ENCODE data around the gene ZFP90.
A peak's percentile ranks its signal among the peaks of the same experiment; 100 is the strongest.
"Not testable (repeated sequence)": the region's sequence is repeated elsewhere in the genome, so short reads cannot be mapped to it uniquely, and the experiment has no call there.

Gene ZFP90

DNA sequence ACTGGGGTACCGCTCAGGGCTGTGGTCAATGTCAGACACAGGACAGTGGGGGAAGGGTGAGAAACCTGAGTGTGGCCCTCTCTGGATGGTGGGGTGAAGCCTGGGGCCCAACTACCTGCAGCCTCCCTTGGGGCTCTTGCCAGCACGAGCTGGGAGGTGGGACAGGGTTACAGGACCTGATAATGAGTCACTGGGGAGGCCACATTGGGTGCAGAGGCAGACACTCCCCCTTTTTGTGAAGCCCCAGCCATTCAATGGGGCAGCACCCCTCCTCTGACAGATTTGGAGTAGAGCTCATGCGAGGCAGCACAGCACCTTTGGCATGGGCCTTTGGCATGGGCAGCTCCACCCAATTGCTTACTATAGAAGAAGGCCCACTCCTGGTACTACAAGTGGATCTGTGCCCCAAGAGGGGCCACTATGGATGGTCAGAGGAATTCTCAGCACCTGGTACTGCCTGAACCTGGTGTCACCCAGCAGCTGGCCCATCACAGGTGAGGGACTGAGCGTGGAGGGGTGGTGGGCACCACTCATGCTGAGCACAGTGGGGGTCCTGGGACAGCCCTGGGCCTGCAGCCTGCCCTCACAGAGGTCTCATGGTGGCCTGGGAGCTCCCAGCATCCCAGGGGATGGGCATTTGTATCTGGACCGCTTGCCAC lies 45.5 kb upstream of the ZFP90 start:
- DNase-seq (ENCODE audit: low read depth in 2 of 2): no peak
- TF ChIP-seq, protein P1, sequence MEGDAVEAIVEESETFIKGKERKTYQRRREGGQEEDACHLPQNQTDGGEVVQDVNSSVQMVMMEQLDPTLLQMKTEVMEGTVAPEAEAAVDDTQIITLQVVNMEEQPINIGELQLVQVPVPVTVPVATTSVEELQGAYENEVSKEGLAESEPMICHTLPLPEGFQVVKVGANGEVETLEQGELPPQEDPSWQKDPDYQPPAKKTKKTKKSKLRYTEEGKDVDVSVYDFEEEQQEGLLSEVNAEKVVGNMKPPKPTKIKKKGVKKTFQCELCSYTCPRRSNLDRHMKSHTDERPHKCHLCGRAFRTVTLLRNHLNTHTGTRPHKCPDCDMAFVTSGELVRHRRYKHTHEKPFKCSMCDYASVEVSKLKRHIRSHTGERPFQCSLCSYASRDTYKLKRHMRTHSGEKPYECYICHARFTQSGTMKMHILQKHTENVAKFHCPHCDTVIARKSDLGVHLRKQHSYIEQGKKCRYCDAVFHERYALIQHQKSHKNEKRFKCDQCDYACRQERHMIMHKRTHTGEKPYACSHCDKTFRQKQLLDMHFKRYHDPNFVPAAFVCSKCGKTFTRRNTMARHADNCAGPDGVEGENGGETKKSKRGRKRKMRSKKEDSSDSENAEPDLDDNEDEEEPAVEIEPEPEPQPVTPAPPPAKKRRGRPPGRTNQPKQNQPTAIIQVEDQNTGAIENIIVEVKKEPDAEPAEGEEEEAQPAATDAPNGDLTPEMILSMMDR (IDR thresholded peaks at IDR 0.05; ENCODE audit: low read depth, low read length): no peak
- H3K4me3 ChIP-seq (replicated peaks in 1 of 2; ENCODE audit: low read depth in 2 of 2, low read length in 2 of 2): no peak overlapping the region

DNA sequence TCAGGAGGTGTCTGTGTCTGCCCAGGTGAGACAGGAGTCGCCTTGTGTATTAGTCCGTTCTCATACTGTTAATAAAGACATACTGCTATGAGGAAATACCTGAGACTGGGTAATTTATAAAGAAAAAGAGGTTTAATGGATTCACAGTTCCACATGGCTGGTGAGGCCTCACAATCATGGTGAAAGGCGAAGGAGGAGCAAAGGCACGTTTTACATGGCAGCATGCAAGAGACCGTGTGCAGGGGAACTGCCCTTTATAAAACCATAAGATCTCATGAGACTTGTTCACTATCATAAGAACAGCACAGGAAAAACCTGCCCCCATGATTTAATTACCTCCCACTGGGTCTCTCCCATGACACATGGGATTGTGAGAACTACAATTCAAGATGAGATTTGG lies 44.8 kb upstream of the ZFP90 start:
- DNase-seq (ENCODE audit: low read depth in 2 of 2); H3K4me3 ChIP-seq (replicated peaks in 1 of 2; ENCODE audit: low read depth in 2 of 2, low read length in 2 of 2): not testable (repeated sequence)

DNA sequence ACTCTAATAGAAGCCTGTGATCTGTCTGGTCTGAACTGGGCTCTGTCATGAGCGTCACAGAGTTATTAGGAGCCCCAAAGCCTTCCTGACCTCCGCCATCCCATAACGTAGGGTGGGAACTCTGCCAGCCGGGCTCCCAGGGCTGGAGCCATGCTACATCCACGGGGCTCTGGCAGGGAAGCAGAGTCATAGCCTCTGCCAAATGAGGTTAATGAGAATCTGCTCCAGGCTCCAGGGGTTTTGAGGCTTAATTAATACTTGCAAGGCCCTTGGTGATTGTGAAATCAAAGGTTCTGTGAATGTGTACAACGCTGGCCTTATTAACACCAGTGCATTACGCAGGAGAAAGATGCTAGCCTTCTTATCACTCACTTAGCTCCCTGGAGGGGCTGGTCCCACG lies 42.4 kb upstream of the ZFP90 start:
- H3K4me3 ChIP-seq (replicated peaks in 1 of 2; ENCODE audit: low read depth in 2 of 2, low read length in 2 of 2): no peak overlapping the region
- TF ChIP-seq, protein P1 (IDR thresholded peaks at IDR 0.05; ENCODE audit: low read depth, low read length): no peak
- DNase-seq (ENCODE audit: low read depth in 2 of 2): no peak

DNA sequence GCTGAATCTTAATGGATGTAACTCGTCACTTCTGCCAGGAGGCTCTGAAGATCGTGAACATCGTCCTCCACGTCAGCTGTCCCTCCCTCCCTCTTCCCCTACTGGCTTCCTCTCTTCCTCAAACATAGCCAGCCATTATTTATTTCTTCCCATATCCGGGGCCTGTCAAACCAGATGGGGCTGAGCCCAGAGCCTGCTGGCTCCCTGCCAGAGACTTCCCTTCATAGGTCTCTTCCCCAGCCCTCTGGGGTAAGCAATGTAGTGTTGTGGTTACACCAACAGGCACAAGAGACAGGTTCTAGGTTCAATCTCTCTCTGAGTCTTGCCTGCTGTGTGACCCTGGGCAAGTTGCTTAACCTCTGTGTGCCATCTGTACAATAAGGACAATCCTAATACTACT lies 40.1 kb upstream of the ZFP90 start:
- H3K4me3 ChIP-seq (replicated peaks in 1 of 2; ENCODE audit: low read depth in 2 of 2, low read length in 2 of 2): no peak overlapping the region
- TF ChIP-seq, protein P1 (IDR thresholded peaks at IDR 0.05; ENCODE audit: low read depth, low read length): no peak
- DNase-seq (ENCODE audit: low read depth in 2 of 2): peak in 1 of 2 donors; percentile 4

DNA sequence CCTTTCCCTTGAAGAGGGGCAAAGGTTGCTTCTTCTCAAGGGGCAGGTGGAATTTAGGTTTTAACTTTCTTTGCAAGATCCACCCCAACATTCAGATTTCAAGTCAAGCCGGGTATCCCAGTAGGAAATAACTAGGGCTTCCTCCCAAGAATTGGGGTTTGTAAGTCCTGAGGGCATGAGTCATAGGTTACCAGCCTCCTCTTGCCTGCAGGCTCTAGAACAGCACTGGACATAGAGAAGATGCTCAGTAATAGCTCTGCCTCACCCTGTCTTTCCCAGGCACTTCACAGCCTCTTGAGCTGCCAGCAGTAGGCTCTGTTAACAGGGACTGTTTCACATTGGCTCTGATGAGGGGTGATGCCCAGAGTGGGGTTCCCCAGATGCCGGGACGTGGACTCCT lies 35.8 kb upstream of the ZFP90 start:
- DNase-seq (ENCODE audit: low read depth in 2 of 2): peak in 1 of 2 donors; percentile 14
- no peak overlapping the region for H3K4me3 ChIP-seq (replicated peaks in 1 of 2; ENCODE audit: low read depth in 2 of 2, low read length in 2 of 2)
- TF ChIP-seq, protein P1 (IDR thresholded peaks at IDR 0.05; ENCODE audit: low read depth, low read length): no peak

DNA sequence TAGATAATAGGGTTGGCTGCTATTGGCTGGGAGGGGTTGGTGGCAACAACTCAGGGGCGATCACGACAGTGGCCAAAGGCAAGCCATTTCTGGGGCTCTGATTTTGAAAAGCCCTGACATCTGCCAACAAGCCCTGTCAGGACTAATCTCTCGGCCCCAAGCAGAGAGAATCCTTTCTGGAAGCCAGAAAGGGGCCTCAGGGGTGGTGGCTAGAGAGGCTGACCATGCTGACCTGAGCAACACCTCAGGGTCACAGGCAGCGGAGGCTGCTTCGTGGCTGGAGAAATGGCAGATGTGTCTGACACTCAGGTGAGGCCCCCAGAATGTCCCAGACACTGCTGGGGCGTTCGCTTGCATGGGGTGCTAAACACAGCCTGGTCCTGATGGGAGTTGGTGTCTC lies 35.0 kb upstream of the ZFP90 start:
- TF ChIP-seq, protein P1 (IDR thresholded peaks at IDR 0.05; ENCODE audit: low read depth, low read length): no peak
- DNase-seq (ENCODE audit: low read depth in 2 of 2): no peak

DNA sequence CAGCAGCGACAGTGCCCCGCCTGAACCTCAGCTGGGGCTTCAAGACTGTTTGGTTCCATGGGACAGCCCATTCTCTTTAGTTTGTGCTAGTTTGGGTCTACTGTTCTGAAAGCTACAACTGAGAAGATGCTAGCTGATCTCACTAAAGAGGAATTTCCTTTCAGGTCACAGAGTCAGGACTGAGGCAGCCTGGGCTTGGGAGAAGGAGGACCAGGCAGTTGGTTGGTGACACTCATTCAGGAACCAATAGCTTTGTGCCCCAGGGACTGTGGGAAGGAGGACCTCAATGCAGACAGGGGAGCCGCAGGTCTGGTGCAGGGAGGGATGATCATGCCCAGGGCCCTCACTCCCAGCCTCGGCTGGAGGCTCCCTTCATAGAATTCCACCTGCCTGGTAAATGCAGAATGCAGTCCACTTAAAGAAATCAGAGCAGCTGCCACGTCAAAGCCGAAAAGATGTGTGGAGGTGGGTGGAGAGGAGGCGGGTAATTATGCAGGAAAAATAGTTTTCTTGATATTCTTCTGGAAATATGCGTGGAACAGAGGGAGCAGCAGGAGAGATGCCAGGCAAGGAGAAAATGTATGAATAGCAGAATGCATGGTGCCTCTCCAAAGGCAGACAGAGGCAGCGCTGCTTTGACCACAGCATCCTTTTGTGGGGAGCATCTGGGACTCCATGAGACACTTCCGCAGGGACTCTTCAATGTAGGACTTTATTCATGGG lies 32.6 kb upstream of the ZFP90 start:
- no peak overlapping the region for H3K4me3 ChIP-seq (replicated peaks in 1 of 2; ENCODE audit: low read depth in 2 of 2, low read length in 2 of 2)
- TF ChIP-seq, protein P1 (IDR thresholded peaks at IDR 0.05; ENCODE audit: low read depth, low read length): no peak
- DNase-seq (ENCODE audit: low read depth in 2 of 2): no peak

More for the DNA sequence above, 35.0 kb upstream of the ZFP90 start:
- no peak overlapping the region for H3K4me3 ChIP-seq (replicated peaks in 1 of 2; ENCODE audit: low read depth in 2 of 2, low read length in 2 of 2)
